HUES6 (cell line): ENCODE measurements around the gene VWC2L.

ENCODE experiments used
- H3K27ac ChIP-seq: 2 replicates; pipeline ENCODE4 v1.7.0; 2013; ENCODE audit warnings: low read depth, mild to moderate bottlenecking, low read length, inconsistent platforms
- H3K27me3 ChIP-seq: 2 replicates; pipeline ENCODE4 v1.6.1; 2013; ENCODE audit warnings: low read length; ENCODE audit not compliant: control insufficient read depth, insufficient read depth
- H3K36me3 ChIP-seq: 2 replicates; pipeline ENCODE4 v1.6.1; 2013; ENCODE audit warnings: low read length; ENCODE audit not compliant: control insufficient read depth, insufficient read depth
- H3K4me1 ChIP-seq: 2 replicates; pipeline ENCODE4 v1.6.1; 2013; ENCODE audit warnings: low read length; ENCODE audit not compliant: control insufficient read depth, insufficient read depth
- H3K4me3 ChIP-seq: 2 replicates; pipeline ENCODE4 v1.5.1; 2013; ENCODE audit warnings: low read depth, low read length
- H3K9ac ChIP-seq: one replicate; pipeline ENCODE4 v1.6.1; 2013; ENCODE audit warnings: mild to moderate bottlenecking, low read length
- H3K9me3 ChIP-seq: 2 replicates; pipeline ENCODE4 v1.6.1; 2013; ENCODE audit warnings: low read depth, low read length; ENCODE audit not compliant: control insufficient read depth, insufficient read depth

The VWC2L gene

GRCh38 chr2:214536625-214537024 lies 125.8 kb downstream of the VWC2L start:
- H3K27ac ChIP-seq: no peak overlapping the region
- H3K9ac ChIP-seq: no peak overlapping the region
- no peaks in the 10 kb centered on the region for H3K36me3 ChIP-seq
- H3K9me3 ChIP-seq: no peaks in the 10 kb centered on the region
- H3K27me3 ChIP-seq: no peaks in the 10 kb centered on the region
- no peaks in the 10 kb centered on the region for H3K4me1 ChIP-seq
- no peak overlapping the region for H3K4me3 ChIP-seq

GRCh38 chr2:214537929-214538328 lies 127.1 kb downstream of the VWC2L start:
- Histone ChIP-seq H3K27me3 (no peaks in the 10 kb centered on the region), H3K9ac (no peak overlapping the region), H3K36me3 (no peaks in the 10 kb centered on the region), H3K27ac (no peak overlapping the region), H3K4me3 (no peak overlapping the region), H3K4me1 (no peaks in the 10 kb centered on the region), H3K9me3 (no peaks in the 10 kb centered on the region)

GRCh38 chr2:214542295-214542694 lies 131.4 kb downstream of the VWC2L start:
- Histone ChIP-seq H3K4me1 (no peaks in the 10 kb centered on the region), H3K9ac (no peak overlapping the region), H3K27me3 (no peaks in the 10 kb centered on the region), H3K36me3 (no peaks in the 10 kb centered on the region), H3K9me3 (no peaks in the 10 kb centered on the region), H3K27ac (no peak overlapping the region), H3K4me3 (no peak overlapping the region)

GRCh38 chr2:214542866-214543265 lies 132.0 kb downstream of the VWC2L start:
- H3K9me3 ChIP-seq: no peaks in the 10 kb centered on the region
- H3K27me3 ChIP-seq: no peaks in the 10 kb centered on the region
- H3K4me1 ChIP-seq: no peaks in the 10 kb centered on the region
- no peaks in the 10 kb centered on the region for H3K36me3 ChIP-seq
- no peak overlapping the region for H3K9ac ChIP-seq
- no peak overlapping the region for H3K27ac ChIP-seq
- no peak overlapping the region for H3K4me3 ChIP-seq

GRCh38 chr2:214543386-214543955 lies 132.6 kb downstream of the VWC2L start:
- Histone ChIP-seq H3K27ac (no peak overlapping the region), H3K9me3 (no peaks in the 10 kb centered on the region), H3K4me3 (no peak overlapping the region), H3K27me3 (no peaks in the 10 kb centered on the region), H3K9ac (no peak overlapping the region), H3K36me3 (no peaks in the 10 kb centered on the region), H3K4me1 (no peaks in the 10 kb centered on the region)

GRCh38 chr2:214545898-214546542 lies 135.2 kb downstream of the VWC2L start:
- Histone ChIP-seq H3K4me3 (no peak overlapping the region), H3K9ac (no peak overlapping the region), H3K36me3 (no peaks in the 10 kb centered on the region), H3K4me1 (no peaks in the 10 kb centered on the region), H3K9me3 (no peaks in the 10 kb centered on the region), H3K27me3 (no peaks in the 10 kb centered on the region), H3K27ac (no peak overlapping the region)

GRCh38 chr2:214547931-214548330 lies 137.1 kb downstream of the VWC2L start:
- no peak overlapping the region for H3K9ac ChIP-seq
- no peak overlapping the region for H3K4me3 ChIP-seq
- no peaks in the 10 kb centered on the region for H3K36me3 ChIP-seq
- no peaks in the 10 kb centered on the region for H3K4me1 ChIP-seq
- H3K27me3 ChIP-seq: no peaks in the 10 kb centered on the region
- no peaks in the 10 kb centered on the region for H3K9me3 ChIP-seq
- no peak overlapping the region for H3K27ac ChIP-seq

- Histone ChIP-seq H3K9ac (no peak overlapping the region), H3K27me3 (no peaks in the 10 kb centered on the region), H3K27ac (no peak overlapping the region), H3K9me3 (no peaks in the 10 kb centered on the region), H3K4me1 (no peaks in the 10 kb centered on the region), H3K36me3 (no peaks in the 10 kb centered on the region), H3K4me3 (no peak overlapping the region)
Measured at GRCh38 chr2:214549946-214550345, 139.1 kb downstream of the VWC2L start.

GRCh38 chr2:214550786-214551185 lies 139.9 kb downstream of the VWC2L start:
- Histone ChIP-seq H3K27ac (no peak overlapping the region), H3K36me3 (no peaks in the 10 kb centered on the region), H3K4me3 (no peak overlapping the region), H3K9me3 (no peaks in the 10 kb centered on the region), H3K9ac (no peak overlapping the region), H3K27me3 (no peaks in the 10 kb centered on the region), H3K4me1 (no peaks in the 10 kb centered on the region)

- no peak overlapping the region for H3K27ac ChIP-seq
- no peaks in the 10 kb centered on the region for H3K36me3 ChIP-seq
- H3K27me3 ChIP-seq: no peaks in the 10 kb centered on the region
- no peak overlapping the region for H3K4me3 ChIP-seq
- no peaks in the 10 kb centered on the region for H3K4me1 ChIP-seq
- H3K9me3 ChIP-seq: no peaks in the 10 kb centered on the region
- H3K9ac ChIP-seq: no peak overlapping the region
Measured at GRCh38 chr2:214557884-214558283, 147.0 kb downstream of the VWC2L start.

- no peak overlapping the region for H3K9ac ChIP-seq
- H3K4me3 ChIP-seq: no peak overlapping the region
- no peak overlapping the region for H3K27ac ChIP-seq
- H3K36me3 ChIP-seq: no peaks in the 10 kb centered on the region
- no peaks in the 10 kb centered on the region for H3K4me1 ChIP-seq
- no peaks in the 10 kb centered on the region for H3K9me3 ChIP-seq
- no peaks in the 10 kb centered on the region for H3K27me3 ChIP-seq
Measured at GRCh38 chr2:214558341-214558740, 147.5 kb downstream of the VWC2L start.
